Measurements from ENCODE around the gene ARHGEF12. TPM values are rescaled to one million over a fixed set of nuclear protein-coding genes. Genes with fewer than 3 reads are reported as not detected.

The ARHGEF12 gene
- 72.9 and 224 TPM in 2 replicates for total RNA-seq

DNA sequence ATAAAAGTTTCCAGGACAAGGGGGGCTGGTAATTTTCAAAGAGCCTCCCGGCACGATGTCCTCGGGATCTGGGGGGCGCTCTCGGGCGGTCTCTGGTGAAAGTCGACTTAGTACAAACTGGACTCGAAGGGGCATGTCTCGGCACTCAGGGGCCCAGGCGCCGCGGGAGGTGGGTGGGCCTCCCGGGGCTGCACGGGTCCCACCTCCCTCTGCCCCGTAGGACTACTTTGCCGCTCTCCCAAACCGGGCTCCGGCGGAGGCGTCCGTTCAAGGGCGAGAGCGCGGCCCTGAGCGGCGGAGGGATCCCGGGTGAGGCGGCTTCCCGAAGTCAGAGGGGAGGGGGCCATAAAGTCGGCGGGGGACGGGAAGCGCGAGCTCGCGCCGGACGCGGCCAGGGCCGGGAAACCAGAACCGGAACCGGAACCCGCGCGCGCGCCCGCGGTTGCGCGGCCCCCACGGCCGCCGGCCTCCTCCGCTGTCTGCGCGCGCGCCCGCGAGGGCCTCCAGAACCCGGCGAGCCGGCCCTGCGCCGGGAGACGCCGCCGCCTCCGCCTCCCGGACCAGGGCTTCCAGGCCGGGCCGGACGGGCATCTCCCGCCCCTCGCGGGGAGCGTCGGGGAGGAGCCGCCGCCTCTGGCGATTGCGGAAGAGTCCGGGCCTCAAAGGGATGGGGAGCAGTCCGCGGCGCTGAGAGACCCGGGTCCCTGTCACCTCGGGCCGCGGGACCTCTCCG, at the start of gene ARHGEF12:
Gene ARHGEF12 (plus strand): TSS at position 506 of the 733 bp plus-strand sequence. CDS start 831 bp downstream, outside the sequence.
- peak; percentile 76 for DNase-seq (ENCODE audit: low read depth)

DNA sequence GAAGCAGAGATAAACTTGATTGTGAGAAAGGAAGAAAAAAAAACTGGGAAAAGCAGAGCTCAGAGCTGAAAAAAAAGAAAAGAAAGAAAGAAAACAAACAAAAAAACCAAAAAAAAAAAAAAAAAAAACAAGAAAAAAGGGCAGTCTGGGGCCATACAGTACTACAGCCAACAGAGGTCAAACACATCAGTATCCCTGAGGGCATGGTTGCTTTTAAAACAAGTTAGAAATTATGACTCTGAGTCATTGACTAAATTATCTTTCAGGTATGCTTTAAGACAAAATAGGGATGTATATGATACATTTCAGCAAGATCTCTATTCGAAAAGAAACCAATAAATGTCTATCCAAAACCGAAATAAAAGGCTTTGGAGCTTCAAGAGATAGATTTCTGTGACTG, 48.2 kb upstream of the ARHGEF12 start:
- DNase-seq (ENCODE audit: low read depth) = no peak

- DNase-seq (ENCODE audit: low read depth) = no peak
These were observed 46.8 kb upstream of the ARHGEF12 start for GRCh38 chr11:120289426-120289825.

GRCh38 chr11:120290956-120291355, 45.3 kb upstream of the ARHGEF12 start:
- DNase-seq (ENCODE audit: low read depth) = no peak

DNA sequence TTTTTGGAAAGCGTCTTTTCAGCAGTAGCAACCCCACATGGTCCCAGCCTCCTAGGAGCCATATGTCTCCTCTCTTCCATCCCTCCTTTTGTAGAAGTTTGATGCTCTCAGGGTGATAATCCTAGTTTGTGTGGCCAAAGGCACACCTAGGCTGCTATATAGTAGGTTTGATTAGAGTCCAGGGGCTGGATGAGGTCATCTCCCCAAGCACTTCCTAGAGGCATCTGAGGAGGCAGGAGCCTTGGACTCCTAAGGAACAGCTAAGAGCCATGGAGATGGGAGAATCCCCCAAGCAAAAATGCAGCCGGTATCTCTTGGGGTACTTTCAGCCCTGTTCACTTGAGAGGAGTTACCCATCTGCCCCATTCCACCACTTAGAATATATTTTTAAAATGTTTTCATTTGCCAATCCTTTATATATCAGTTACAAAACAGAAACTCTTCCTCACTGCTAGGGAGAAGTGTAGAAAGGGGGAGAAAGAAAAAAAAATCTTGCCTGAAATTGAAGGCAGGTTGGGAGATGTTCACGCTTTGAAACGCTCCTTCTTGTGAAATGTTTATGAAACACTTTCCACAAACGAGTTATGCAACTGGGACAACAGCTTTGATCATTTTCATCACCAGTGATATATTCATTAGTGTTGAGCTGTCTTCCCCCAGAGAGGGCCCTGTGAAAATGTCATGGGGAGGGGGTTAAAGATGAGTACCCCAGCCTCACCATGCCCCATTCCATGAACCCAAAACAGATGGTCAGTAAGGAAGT, 43.0 kb upstream of the ARHGEF12 start:
- DNase-seq (ENCODE audit: low read depth) = no peak

- no peak for DNase-seq (ENCODE audit: low read depth)
These were observed 42.1 kb upstream of the ARHGEF12 start for GRCh38 chr11:120294096-120294495.

DNA sequence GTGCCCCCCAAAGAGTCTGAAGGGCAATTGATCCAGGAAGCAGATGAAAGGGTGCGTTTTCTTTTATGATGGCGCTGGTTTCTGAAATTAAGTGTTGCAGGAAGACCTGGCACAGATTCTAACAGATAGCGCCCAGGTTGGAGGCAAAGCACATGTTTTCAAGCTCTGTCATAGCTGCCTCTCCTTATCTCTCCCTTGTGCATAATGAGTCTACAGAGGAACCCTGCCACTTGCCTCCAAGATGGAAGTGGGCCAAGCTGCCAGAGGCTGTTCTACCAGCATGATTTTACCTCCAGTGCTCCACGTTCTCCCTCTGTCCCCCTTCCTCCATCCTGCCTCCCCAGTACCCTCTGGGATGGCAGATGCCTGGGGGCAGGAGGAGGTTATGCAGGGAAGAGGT, 41.1 kb upstream of the ARHGEF12 start:
- DNase-seq (ENCODE audit: low read depth) = no peak

GRCh38 chr11:120296554-120296953, 39.7 kb upstream of the ARHGEF12 start:
- DNase-seq (ENCODE audit: low read depth) = no peak

GRCh38 chr11:120298461-120298860, 37.8 kb upstream of the ARHGEF12 start:
- no peak for DNase-seq (ENCODE audit: low read depth)

- peak; percentile 40 for DNase-seq (ENCODE audit: low read depth)
These were observed 34.0 kb upstream of the ARHGEF12 start for GRCh38 chr11:120302001-120302805.

- DNase-seq (ENCODE audit: low read depth) = peak; percentile 76
These were observed 33.1 kb upstream of the ARHGEF12 start for GRCh38 chr11:120303004-120303637.

DNA sequence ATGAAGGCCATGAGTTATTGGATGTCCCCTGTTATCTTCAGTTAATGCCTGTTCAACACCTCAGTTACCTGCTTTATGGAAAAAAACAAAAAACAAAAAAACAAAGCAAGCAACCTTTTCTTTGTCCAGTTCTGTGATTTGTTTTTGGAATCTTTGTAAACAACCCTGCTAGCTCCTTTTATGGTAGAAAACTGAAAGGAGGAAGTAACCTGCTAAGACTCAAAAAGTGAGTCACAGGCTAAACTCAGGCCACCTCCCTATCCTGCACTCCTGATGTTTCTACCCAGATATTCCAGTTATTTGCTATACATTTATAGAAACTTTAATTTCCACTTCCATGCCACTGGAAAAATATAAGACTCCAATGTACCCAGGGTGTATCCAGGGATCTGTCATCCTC, 31.7 kb upstream of the ARHGEF12 start:
- peak; percentile 92 for DNase-seq (ENCODE audit: low read depth)

DNA sequence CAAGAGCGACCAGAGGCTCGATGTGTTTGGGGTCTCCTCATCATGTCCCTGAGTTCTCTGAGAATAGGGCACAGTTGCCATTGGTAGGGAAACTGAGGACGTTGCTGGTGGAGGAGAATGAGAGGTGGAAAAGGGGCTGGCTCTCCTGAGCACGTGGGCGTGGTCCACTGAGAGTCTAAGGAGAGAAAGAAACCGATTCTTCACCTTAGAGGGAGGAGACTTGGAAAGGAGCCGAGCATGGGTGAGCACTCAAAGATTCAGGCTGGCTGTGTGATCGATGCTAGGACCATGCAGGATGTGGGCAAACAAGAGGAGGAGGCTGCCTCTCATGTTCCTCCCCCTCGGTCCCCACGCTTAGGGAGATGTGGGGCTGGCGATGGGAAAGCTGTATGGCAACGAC, 30.9 kb upstream of the ARHGEF12 start:
- peak; percentile 26 for DNase-seq (ENCODE audit: low read depth)

DNA sequence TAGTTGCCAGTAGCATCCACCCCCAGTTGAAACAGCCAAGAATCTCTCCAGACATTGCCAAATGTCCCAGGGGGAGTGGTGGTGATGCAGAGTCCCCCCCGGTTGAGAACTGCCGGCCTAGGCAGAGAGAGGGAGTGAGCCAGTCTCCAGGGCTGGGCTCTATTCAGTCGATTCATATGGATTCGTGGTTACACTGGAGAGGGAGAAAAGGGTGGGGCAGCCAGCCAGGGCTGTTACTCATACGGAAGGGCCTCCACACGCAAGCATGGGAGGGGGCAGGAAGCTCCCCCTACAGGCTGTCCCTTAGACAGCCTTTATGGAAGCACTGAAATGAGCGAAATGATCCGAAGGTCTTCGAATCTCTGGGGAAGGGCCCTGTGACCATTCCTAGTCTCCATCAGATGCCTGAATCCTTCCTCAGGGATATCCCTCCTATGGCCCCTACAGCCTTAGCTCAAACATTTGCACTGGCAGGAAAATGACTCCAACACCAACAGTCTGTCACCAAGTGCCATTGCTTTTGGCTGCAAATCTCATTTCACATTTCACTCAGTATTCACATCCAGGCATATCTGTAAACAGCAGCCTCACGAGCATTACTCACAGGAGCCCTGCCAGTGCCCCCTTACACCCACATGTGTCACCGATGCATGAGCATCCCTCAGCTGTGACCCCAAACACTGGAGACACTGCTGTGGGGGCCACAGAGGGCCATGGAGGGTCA, 29.5 kb upstream of the ARHGEF12 start:
- DNase-seq (ENCODE audit: low read depth) = peak; percentile 76

- DNase-seq (ENCODE audit: low read depth) = no peak
These were observed 28.7 kb upstream of the ARHGEF12 start for GRCh38 chr11:120307476-120307875.

- DNase-seq (ENCODE audit: low read depth) = no peak
These were observed 28.1 kb upstream of the ARHGEF12 start for GRCh38 chr11:120308081-120308480.

DNA sequence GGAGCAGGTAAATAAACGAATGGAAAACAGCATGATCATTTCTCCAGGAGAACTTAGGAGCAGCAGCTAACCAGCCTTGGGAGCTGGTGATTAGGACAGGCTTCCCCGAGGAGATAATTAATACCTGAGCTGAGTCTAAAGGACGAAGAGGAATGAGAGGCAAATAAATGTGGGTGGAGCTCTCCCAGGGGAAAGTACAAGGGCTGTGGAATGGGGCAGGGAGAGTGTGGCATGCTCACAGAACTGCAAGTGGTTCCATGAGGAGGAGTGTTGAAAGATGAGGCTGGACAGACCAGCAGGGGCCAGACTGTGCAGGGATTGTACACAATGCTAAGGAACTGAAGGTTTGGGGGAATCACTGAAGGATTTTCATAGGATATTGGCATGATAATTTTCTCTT, 25.3 kb upstream of the ARHGEF12 start:
- no peak for DNase-seq (ENCODE audit: low read depth)

GRCh38 chr11:120314861-120315260, 21.4 kb upstream of the ARHGEF12 start:
- DNase-seq (ENCODE audit: low read depth) = no peak

GRCh38 chr11:120316880-120317688, 19.1 kb upstream of the ARHGEF12 start:
- DNase-seq (ENCODE audit: low read depth) = peak; percentile 34
